ENCODE results near the gene ENOX1. TPM values are rescaled to one million over a fixed set of nuclear protein-coding genes. Genes with fewer than 3 reads are reported as not detected.

Gene ENOX1
- total RNA-seq, 2 donors from 2014 or later = 0.33 TPM; not detected in 1

- TF ChIP-seq, protein P1, sequence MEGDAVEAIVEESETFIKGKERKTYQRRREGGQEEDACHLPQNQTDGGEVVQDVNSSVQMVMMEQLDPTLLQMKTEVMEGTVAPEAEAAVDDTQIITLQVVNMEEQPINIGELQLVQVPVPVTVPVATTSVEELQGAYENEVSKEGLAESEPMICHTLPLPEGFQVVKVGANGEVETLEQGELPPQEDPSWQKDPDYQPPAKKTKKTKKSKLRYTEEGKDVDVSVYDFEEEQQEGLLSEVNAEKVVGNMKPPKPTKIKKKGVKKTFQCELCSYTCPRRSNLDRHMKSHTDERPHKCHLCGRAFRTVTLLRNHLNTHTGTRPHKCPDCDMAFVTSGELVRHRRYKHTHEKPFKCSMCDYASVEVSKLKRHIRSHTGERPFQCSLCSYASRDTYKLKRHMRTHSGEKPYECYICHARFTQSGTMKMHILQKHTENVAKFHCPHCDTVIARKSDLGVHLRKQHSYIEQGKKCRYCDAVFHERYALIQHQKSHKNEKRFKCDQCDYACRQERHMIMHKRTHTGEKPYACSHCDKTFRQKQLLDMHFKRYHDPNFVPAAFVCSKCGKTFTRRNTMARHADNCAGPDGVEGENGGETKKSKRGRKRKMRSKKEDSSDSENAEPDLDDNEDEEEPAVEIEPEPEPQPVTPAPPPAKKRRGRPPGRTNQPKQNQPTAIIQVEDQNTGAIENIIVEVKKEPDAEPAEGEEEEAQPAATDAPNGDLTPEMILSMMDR (conservative IDR thresholded peaks at IDR 0.05) = no peak
These were observed 257.0 kb downstream of the ENOX1 start for GRCh38 chr13:43529796-43530195.

GRCh38 chr13:43528992-43529391 lies 257.8 kb downstream of the ENOX1 start:
- Mint-ChIP-seq H3K27me3 (ENCODE audit: insufficient read depth) (no peaks in the 10 kb centered on the region), H3K9me3 (no peaks in the 10 kb centered on the region), H3K36me3 (ENCODE audit: low read depth) (no peaks in the 10 kb centered on the region), H3K4me1 (no peaks in the 10 kb centered on the region), H3K4me3 (no peak overlapping the region), H3K27ac (no peak overlapping the region)
- TF ChIP-seq, protein P1 (conservative IDR thresholded peaks at IDR 0.05) = no peak
- Histone ChIP-seq H3K9me3 (ENCODE audit: control insufficient read depth, low read length) (no peaks in the 10 kb centered on the region), H3K27ac (ENCODE audit: low read depth, low read length) (no peak overlapping the region), H3K9ac (ENCODE audit: extremely low read depth, low read length, poor library complexity, severe bottlenecking) (no peak overlapping the region), H3K4me1 (ENCODE audit: control insufficient read depth, insufficient read depth, low read length) (no peaks in the 10 kb centered on the region), H3K36me3 (ENCODE audit: control insufficient read depth, insufficient read depth, low read length) (no peaks in the 10 kb centered on the region), H3K27me3 (ENCODE audit: control insufficient read depth, insufficient read depth, low read length, poor library complexity, severe bottlenecking) (no peaks in the 10 kb centered on the region), H3K4me3 (ENCODE audit: low read length) (no peak overlapping the region)
- DNase-seq = no peak
- 88 to 95% methylated on average over 3 to 6 of the region's 6 CpGs for WGBS, 2 experiments (ENCODE audit: insufficient coverage in 1 of 2, insufficient read length in 1 of 2)

More at GRCh38 chr13:43529796-43530195, 257.0 kb downstream of the ENOX1 start:
- Mint-ChIP-seq H3K4me1 (no peaks in the 10 kb centered on the region), H3K27me3 (ENCODE audit: insufficient read depth) (no peaks in the 10 kb centered on the region), H3K36me3 (ENCODE audit: low read depth) (no peaks in the 10 kb centered on the region), H3K9me3 (no peaks in the 10 kb centered on the region), H3K4me3 (no peak overlapping the region), H3K27ac (no peak overlapping the region)
- H3K27me3 ChIP-seq (ENCODE audit: control insufficient read depth, insufficient read depth, low read length, poor library complexity, severe bottlenecking) = no peaks in the 10 kb centered on the region
- no peaks in the 10 kb centered on the region for H3K4me1 ChIP-seq (ENCODE audit: control insufficient read depth, insufficient read depth, low read length)
- DNase-seq = no peak
- H3K9ac ChIP-seq (ENCODE audit: extremely low read depth, low read length, poor library complexity, severe bottlenecking) = no peak overlapping the region
- no peak overlapping the region for H3K27ac ChIP-seq (ENCODE audit: low read depth, low read length)
- no peak overlapping the region for H3K4me3 ChIP-seq (ENCODE audit: low read length)
- no peaks in the 10 kb centered on the region for H3K36me3 ChIP-seq (ENCODE audit: control insufficient read depth, insufficient read depth, low read length)
- H3K9me3 ChIP-seq (ENCODE audit: control insufficient read depth, low read length) = no peaks in the 10 kb centered on the region

DNA sequence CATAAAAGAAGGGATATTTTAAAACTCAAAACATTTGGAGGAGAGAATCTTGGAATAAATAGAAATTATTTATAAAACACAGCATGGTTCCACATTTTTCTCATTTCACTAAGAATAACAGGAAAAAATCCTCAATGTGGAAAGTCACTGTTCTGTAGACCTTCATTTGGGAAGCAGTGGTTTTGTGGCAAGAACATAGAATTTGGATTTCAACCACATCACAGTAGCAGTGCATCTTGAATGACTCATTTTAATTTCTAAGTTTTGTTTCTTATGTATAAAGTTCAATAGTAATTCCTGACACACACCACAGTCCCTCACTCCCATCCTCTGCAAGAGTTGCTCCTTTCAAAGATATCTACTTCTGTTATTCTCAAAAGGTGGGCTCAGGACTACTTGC lies 264.0 kb downstream of the ENOX1 start:
- no peak overlapping the region for H3K27ac ChIP-seq (ENCODE audit: low read depth, low read length)
- no peaks in the 10 kb centered on the region for H3K9me3 Mint-ChIP-seq
- H3K27me3 ChIP-seq (ENCODE audit: control insufficient read depth, insufficient read depth, low read length, poor library complexity, severe bottlenecking) = no peaks in the 10 kb centered on the region
- H3K27me3 Mint-ChIP-seq (ENCODE audit: insufficient read depth) = no peaks in the 10 kb centered on the region
- H3K27ac Mint-ChIP-seq = no peak overlapping the region
- H3K36me3 Mint-ChIP-seq (ENCODE audit: low read depth) = no peaks in the 10 kb centered on the region
- no peak overlapping the region for H3K4me3 Mint-ChIP-seq
- H3K4me1 ChIP-seq (ENCODE audit: control insufficient read depth, insufficient read depth, low read length) = no peaks in the 10 kb centered on the region
- no peak overlapping the region for H3K9ac ChIP-seq (ENCODE audit: extremely low read depth, low read length, poor library complexity, severe bottlenecking)
- no peak for DNase-seq
- no peaks in the 10 kb centered on the region for H3K36me3 ChIP-seq (ENCODE audit: control insufficient read depth, insufficient read depth, low read length)
- no peaks in the 10 kb centered on the region for H3K9me3 ChIP-seq (ENCODE audit: control insufficient read depth, low read length)
- H3K4me1 Mint-ChIP-seq = no peaks in the 10 kb centered on the region
- H3K4me3 ChIP-seq (ENCODE audit: low read length) = no peak overlapping the region
- TF ChIP-seq, protein P1 (conservative IDR thresholded peaks at IDR 0.05) = no peak

Measured in endodermal cell (in vitro differentiated cells).